DND-41 (cell line): Measurements from ENCODE around the gene PRKRA.

ENCODE experiments used
- ATAC-seq: fragments of 200-7000 bp; cut with Tn5 transposase; 3 replicates; pipeline ENCODE4 v1.9.1; 2021; ENCODE audit warnings: low read depth; ENCODE audit not compliant: insufficient read depth
- DNase-seq: peaks from one replicate; pipeline ENCODE4 v3.0.0-alpha.2; 2020
- H2AFZ ChIP-seq: 2 replicates; pipeline ENCODE4 v1.6.0; 2012; ENCODE audit warnings: low read depth, low read length
- H3K27ac ChIP-seq: 2 replicates; pipeline ENCODE4 v1.5.1; 2012; ENCODE audit warnings: low read length, inconsistent platforms
- H3K27me3 ChIP-seq: fragments of 200-600 bp; sonication (generic); 2 replicates; pipeline ENCODE4 v1.6.0; 2012; ENCODE audit warnings: low read length, mild to moderate bottlenecking, inconsistent platforms; ENCODE audit not compliant: insufficient read depth, poor library complexity
- H3K36me3 ChIP-seq: 2 replicates; pipeline ENCODE4 v1.5.1; 2012; ENCODE audit warnings: low read length, inconsistent platforms; ENCODE audit not compliant: insufficient read depth
- H3K4me1 ChIP-seq: 2 replicates; pipeline ENCODE4 v1.5.1; 2012; ENCODE audit warnings: mild to moderate bottlenecking, low read length; ENCODE audit not compliant: insufficient read depth
- H3K4me2 ChIP-seq: 2 replicates; pipeline ENCODE4 v1.6.0; 2012; ENCODE audit warnings: mild to moderate bottlenecking, moderate library complexity, low read length, inconsistent platforms; ENCODE audit not compliant: insufficient read depth
- H3K4me3 ChIP-seq, 2 experiments: fragments of 200-600 bp in 1 of 2; shearing (Covaris generic) in 1 of 2; 2 replicates each; pipeline ENCODE4 v1.5.1; 2012 to 2016; ENCODE audit warnings: inconsistent platforms in 2 of 2, low read length in 2 of 2, mild to moderate bottlenecking in 2 of 2, low read depth in 1 of 2, moderate library complexity in 1 of 2
- H3K79me2 ChIP-seq: 2 replicates; pipeline ENCODE4 v1.6.0; 2012; ENCODE audit warnings: low read length, inconsistent platforms; ENCODE audit not compliant: insufficient read depth
- H3K9ac ChIP-seq: 2 replicates; pipeline ENCODE4 v1.6.0; 2012; ENCODE audit warnings: low read depth, mild to moderate bottlenecking, inconsistent platforms, low read length, moderate library complexity
- H3K9me3 ChIP-seq: 2 replicates; pipeline ENCODE4 v1.5.1; 2012; ENCODE audit warnings: low read length, moderate library complexity, mild to moderate bottlenecking, inconsistent platforms; ENCODE audit not compliant: insufficient read depth, severe bottlenecking
- H4K20me1 ChIP-seq: 2 replicates; pipeline ENCODE4 v1.6.0; 2012; ENCODE audit warnings: low read length; ENCODE audit not compliant: insufficient read depth
- CTCF ChIP-seq: IDR thresholded peaks from 2 replicates; pipeline ENCODE4 v1.5.1; 2012; ENCODE audit warnings: borderline replicate concordance, low read length, moderate library complexity, mild to moderate bottlenecking; ENCODE audit not compliant: poor library complexity, severe bottlenecking; ENCODE audit errors: extremely low read depth
- EZH2 ChIP-seq: IDR thresholded peaks from 3 replicates; pipeline ENCODE4 v1.6.1; 2012; ENCODE audit warnings: borderline replicate concordance, low read depth, mild to moderate bottlenecking, moderate library complexity, low read length, inconsistent platforms; ENCODE audit not compliant: severe bottlenecking

PRKRA gene

GRCh38 chr2:178452870-178453269, 1.9 kb upstream of the PRKRA start:
- Histone ChIP-seq H3K9me3 (no peaks in the 10 kb centered on the region), H3K4me2 (no peak overlapping the region), H3K79me2 (peaks cover 26% of the 10 kb centered on the region), H3K4me1 (peaks cover 35% of the 10 kb centered on the region), H4K20me1 (peaks cover 16% of the 10 kb centered on the region), H3K36me3 (peaks cover 22% of the 10 kb centered on the region), H3K27ac (no peak overlapping the region), H3K4me3 (no peak overlapping the region), H3K9ac (no peak overlapping the region), H3K27me3 (no peaks in the 10 kb centered on the region), H2AFZ (no peak overlapping the region)
- DNase-seq (no peak), ATAC-seq (no peak)
- TF ChIP-seq EZH2 (no peak), CTCF (no peak)

- H3K27ac ChIP-seq = no peak overlapping the region
- no peaks in the 10 kb centered on the region for H3K9me3 ChIP-seq
- H3K4me1 ChIP-seq = peaks cover 36% of the 10 kb centered on the region
- TF ChIP-seq EZH2 = no peak
- TF ChIP-seq CTCF = no peak
- peaks cover 25% of the 10 kb centered on the region for H3K36me3 ChIP-seq
- no peak for DNase-seq
- no peak overlapping the region for H3K4me3 ChIP-seq
- peak overlapping the region; percentile 87 for H3K4me2 ChIP-seq
- H3K79me2 ChIP-seq = peaks cover 29% of the 10 kb centered on the region
- H2AFZ ChIP-seq = peak overlapping the region; percentile 39; the same call in 1 of the 2 replicates
- no peak for ATAC-seq
- H3K27me3 ChIP-seq = no peaks in the 10 kb centered on the region
- H4K20me1 ChIP-seq = peaks cover 16% of the 10 kb centered on the region
- peak overlapping the region; percentile 89; the same call in 1 of the 2 replicates for H3K9ac ChIP-seq
These were observed 1.4 kb upstream of the PRKRA start for GRCh38 chr2:178452334-178452733.

GRCh38 chr2:178450524-178450773, 526 bp downstream of the PRKRA start:
- peaks cover 39% of the 10 kb centered on the region for H3K36me3 ChIP-seq
- no peaks in the 10 kb centered on the region for H3K27me3 ChIP-seq
- H2AFZ ChIP-seq = peak overlapping the region; percentile 93
- peaks cover 36% of the 10 kb centered on the region for H3K4me1 ChIP-seq
- peak overlapping the region; percentile 69 to 71 for H3K4me3 ChIP-seq
- DNase-seq (no peak), ATAC-seq (no peak)
- H3K79me2 ChIP-seq = peaks cover 38% of the 10 kb centered on the region
- no peak for TF ChIP-seq CTCF
- H3K4me2 ChIP-seq = peak overlapping the region; percentile 87
- peak overlapping the region; percentile 89 for H3K9ac ChIP-seq
- H4K20me1 ChIP-seq = peaks cover 19% of the 10 kb centered on the region
- H3K27ac ChIP-seq = peak overlapping the region; percentile 95
- H3K9me3 ChIP-seq = no peaks in the 10 kb centered on the region
